SJSA1 (cell line): Measurements from ENCODE around the gene SLC38A5. TPM values are rescaled to one million over a fixed set of nuclear protein-coding genes. Genes with fewer than 3 reads are reported as not detected.
A peak's percentile ranks its signal among the peaks of the same experiment; 100 is the strongest.

Experiments used
- DNase-seq, 2 experiments: peaks; one replicate each; pipeline ENCODE4 v3.0.0-alpha.2; 2015 to 2020; ENCODE audit warnings: low spot score in 2 of 2, low read depth in 1 of 2
- H3K27ac ChIP-seq: fragments of 250-450 bp; sonication (Bioruptor Pico); 2 replicates; pipeline ENCODE4 v1.5.1; 2020; ENCODE audit warnings: mild to moderate bottlenecking, moderate library complexity
- H3K27me3 ChIP-seq: fragments of 250-450 bp; sonication (Bioruptor Pico); replicated peaks from 2 replicates; pipeline ENCODE4 v1.5.1; 2020; ENCODE audit warnings: mild to moderate bottlenecking, moderate library complexity
- H3K36me3 ChIP-seq: fragments of 250-450 bp; sonication (Bioruptor Pico); 2 replicates; pipeline ENCODE4 v1.5.1; 2020; ENCODE audit warnings: mild to moderate bottlenecking
- H3K4me1 ChIP-seq: fragments of 250-450 bp; sonication (Bioruptor Pico); replicated peaks from 2 replicates; pipeline ENCODE4 v1.6.1; 2021; ENCODE audit warnings: mild to moderate bottlenecking
- H3K4me3 ChIP-seq: fragments of 250-450 bp; sonication (Bioruptor Pico); 2 replicates; pipeline ENCODE4 v1.5.1; 2020; ENCODE audit warnings: mild to moderate bottlenecking
- H3K9me3 ChIP-seq: fragments of 250-450 bp; sonication (Bioruptor Pico); replicated peaks from 2 replicates; pipeline ENCODE4 v1.5.1; 2020; ENCODE audit warnings: mild to moderate bottlenecking
- total RNA-seq: library from RNA; depleted of rRNA; stranded (reverse); fragments of >200 nt; shearing (Covaris generic); gene quantifications from 2 replicates; pipeline ENCODE4 v1.2.3, GENCODE V29; 2014

SLC38A5 gene
- total RNA-seq, 1 experiment from 2014 or later: 0.16 TPM

DNA sequence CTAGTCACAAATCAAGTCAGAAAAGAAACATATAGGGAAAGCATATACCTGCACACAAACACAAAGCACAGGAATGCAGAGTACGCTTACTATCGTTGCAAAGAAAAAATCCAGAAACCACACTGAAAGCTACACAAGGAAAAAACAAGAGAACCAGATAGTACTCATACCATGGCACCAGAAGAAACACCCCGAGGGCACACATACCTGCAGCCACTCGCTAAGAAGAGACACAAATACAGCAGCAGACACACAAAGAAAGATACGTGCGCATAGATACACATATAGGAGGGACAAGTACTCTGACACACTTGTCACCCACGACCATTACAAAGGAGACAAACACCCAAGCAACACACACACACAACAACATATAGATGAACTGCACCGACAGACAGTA lies 1.4 kb upstream of the SLC38A5 start:
- no peaks in the 10 kb centered on the region for H3K27me3 ChIP-seq
- H3K9me3 ChIP-seq: no peaks in the 10 kb centered on the region
- no peak for DNase-seq
- H3K4me1 ChIP-seq: 0 out of 2 replicates have a peak, but pooled peaks cover 4% of the 10 kb centered on the region
- H3K27ac ChIP-seq: no peak overlapping the region
- H3K36me3 ChIP-seq: no peaks in the 10 kb centered on the region
- H3K4me3 ChIP-seq: no peak overlapping the region

- Histone ChIP-seq H3K36me3 (no peaks in the 10 kb centered on the region), H3K9me3 (no peaks in the 10 kb centered on the region), H3K27ac (no peak overlapping the region), H3K4me1 (0 out of 2 replicates have a peak, but pooled peaks cover 4% of the 10 kb centered on the region), H3K4me3 (no peak overlapping the region), H3K27me3 (no peaks in the 10 kb centered on the region)
- DNase-seq: no peak
These were observed 716 bp upstream of the SLC38A5 start for GRCh38 chrX:48470833-48471118.

GRCh38 chrX:48468693-48469691 lies 1.1 kb downstream of the SLC38A5 start:
- no peaks in the 10 kb centered on the region for H3K9me3 ChIP-seq
- H3K27ac ChIP-seq: no peak overlapping the region
- H3K36me3 ChIP-seq: no peaks in the 10 kb centered on the region
- H3K27me3 ChIP-seq: no peaks in the 10 kb centered on the region
- no peak for DNase-seq
- peaks cover 9% of the 10 kb centered on the region; the same call in 1 of the 2 replicates for H3K4me1 ChIP-seq
- H3K4me3 ChIP-seq: no peak overlapping the region

DNA sequence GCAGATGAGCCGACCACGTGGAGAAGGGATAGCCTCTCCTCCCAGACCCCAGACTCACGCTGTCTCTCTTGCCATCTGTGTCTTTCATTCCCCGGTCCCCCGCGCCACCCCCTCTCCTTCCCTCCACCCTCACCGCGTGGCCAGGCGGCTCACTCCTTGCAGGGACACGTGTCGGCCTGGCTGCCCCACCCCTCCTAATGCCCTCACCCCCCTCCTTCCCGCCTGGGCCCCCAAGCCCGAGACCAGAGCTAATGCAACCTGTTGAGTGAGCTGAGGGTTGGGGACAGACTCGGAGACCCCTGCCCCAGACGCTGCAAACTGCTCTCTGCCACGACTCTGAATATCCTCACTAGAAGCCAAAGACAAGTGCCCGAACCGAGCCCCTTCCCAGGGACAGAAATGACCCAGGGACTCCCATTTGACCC lies 1.8 kb downstream of the SLC38A5 start:
- no peak for DNase-seq
- no peaks in the 10 kb centered on the region for H3K36me3 ChIP-seq
- no peaks in the 10 kb centered on the region for H3K27me3 ChIP-seq
- H3K4me1 ChIP-seq: peaks cover 9% of the 10 kb centered on the region; the same call in 1 of the 2 replicates
- H3K9me3 ChIP-seq: no peaks in the 10 kb centered on the region
- no peak overlapping the region for H3K4me3 ChIP-seq
- no peak overlapping the region for H3K27ac ChIP-seq

GRCh38 chrX:48467281-48467761 lies 2.7 kb downstream of the SLC38A5 start:
- Histone ChIP-seq H3K27ac (no peak overlapping the region), H3K4me1 (peaks cover 9% of the 10 kb centered on the region; the same call in 1 of the 2 replicates), H3K9me3 (no peaks in the 10 kb centered on the region), H3K4me3 (no peak overlapping the region), H3K36me3 (no peaks in the 10 kb centered on the region), H3K27me3 (no peaks in the 10 kb centered on the region)
- DNase-seq: no peak

DNA sequence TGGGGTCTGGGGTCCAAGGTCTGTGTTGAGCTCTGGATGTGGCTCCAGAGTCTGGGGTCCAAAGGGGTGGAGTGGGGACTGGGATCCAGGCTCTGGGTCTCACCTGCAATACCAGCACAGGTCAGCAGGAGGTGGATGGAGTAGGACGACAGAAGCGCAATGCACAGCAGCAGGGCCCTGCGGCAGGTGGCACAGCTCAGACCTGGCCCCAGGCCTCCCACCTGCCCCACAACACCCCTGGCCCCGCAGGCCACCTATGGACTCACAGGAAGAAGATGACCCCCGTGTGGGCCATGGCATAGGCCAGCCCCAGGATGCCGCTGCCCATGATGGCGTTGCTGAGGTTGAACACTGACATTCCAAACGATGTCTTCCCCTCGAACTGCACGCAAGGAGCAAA lies 3.4 kb downstream of the SLC38A5 start:
- H3K4me3 ChIP-seq: no peak overlapping the region
- peaks cover 9% of the 10 kb centered on the region; the same call in 1 of the 2 replicates for H3K4me1 ChIP-seq
- H3K27ac ChIP-seq: no peak overlapping the region
- H3K9me3 ChIP-seq: no peaks in the 10 kb centered on the region
- H3K36me3 ChIP-seq: no peaks in the 10 kb centered on the region
- DNase-seq: no peak
- no peaks in the 10 kb centered on the region for H3K27me3 ChIP-seq

GRCh38 chrX:48465336-48465933 lies 4.6 kb downstream of the SLC38A5 start:
- peak in 1 of 2 experiments; percentile 21 for DNase-seq
- H3K4me3 ChIP-seq: no peak overlapping the region
- no peak overlapping the region for H3K27ac ChIP-seq
- peaks cover 9% of the 10 kb centered on the region; the same call in 1 of the 2 replicates for H3K4me1 ChIP-seq
- no peaks in the 10 kb centered on the region for H3K9me3 ChIP-seq
- H3K36me3 ChIP-seq: no peaks in the 10 kb centered on the region
- no peaks in the 10 kb centered on the region for H3K27me3 ChIP-seq

GRCh38 chrX:48461830-48462229 lies 8.2 kb downstream of the SLC38A5 start:
- no peak overlapping the region for H3K27ac ChIP-seq
- no peak overlapping the region for H3K4me3 ChIP-seq
- peaks cover 9% of the 10 kb centered on the region; the same call in 1 of the 2 replicates for H3K4me1 ChIP-seq
- no peaks in the 10 kb centered on the region for H3K9me3 ChIP-seq
- H3K27me3 ChIP-seq: no peaks in the 10 kb centered on the region
- DNase-seq: no peak
- H3K36me3 ChIP-seq: no peaks in the 10 kb centered on the region

DNA sequence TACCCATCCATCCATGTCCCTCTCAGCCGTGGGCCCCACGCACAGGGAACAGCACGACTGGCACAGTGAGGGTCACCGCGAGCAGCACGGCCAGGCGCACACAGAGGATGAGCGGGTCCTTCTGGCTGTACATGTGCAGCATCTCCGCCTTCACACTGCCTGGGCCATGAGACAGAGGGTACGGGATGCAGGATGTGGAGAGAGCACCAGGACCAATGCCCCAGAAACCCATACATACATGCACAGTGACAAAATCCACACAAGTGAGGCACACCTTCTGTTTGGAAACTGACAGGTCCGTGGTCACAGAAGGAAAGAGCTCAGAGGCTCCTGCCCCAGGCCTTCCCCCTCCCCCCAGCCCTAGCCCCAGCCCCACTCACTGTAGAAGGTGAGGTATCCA lies 9.5 kb downstream of the SLC38A5 start:
- H3K9me3 ChIP-seq: no peaks in the 10 kb centered on the region
- H3K4me3 ChIP-seq: no peak overlapping the region
- H3K27ac ChIP-seq: no peak overlapping the region
- DNase-seq: no peak
- H3K4me1 ChIP-seq: peaks cover 8% of the 10 kb centered on the region; the same call in 1 of the 2 replicates
- H3K27me3 ChIP-seq: no peaks in the 10 kb centered on the region
- no peaks in the 10 kb centered on the region for H3K36me3 ChIP-seq

GRCh38 chrX:48460031-48460430 lies 10.0 kb downstream of the SLC38A5 start:
- Histone ChIP-seq H3K27me3 (no peaks in the 10 kb centered on the region), H3K4me1 (peaks cover 2% of the 10 kb centered on the region; the same call in 1 of the 2 replicates), H3K9me3 (no peaks in the 10 kb centered on the region), H3K36me3 (no peaks in the 10 kb centered on the region), H3K27ac (no peak overlapping the region), H3K4me3 (no peak overlapping the region)
- no peak for DNase-seq

DNA sequence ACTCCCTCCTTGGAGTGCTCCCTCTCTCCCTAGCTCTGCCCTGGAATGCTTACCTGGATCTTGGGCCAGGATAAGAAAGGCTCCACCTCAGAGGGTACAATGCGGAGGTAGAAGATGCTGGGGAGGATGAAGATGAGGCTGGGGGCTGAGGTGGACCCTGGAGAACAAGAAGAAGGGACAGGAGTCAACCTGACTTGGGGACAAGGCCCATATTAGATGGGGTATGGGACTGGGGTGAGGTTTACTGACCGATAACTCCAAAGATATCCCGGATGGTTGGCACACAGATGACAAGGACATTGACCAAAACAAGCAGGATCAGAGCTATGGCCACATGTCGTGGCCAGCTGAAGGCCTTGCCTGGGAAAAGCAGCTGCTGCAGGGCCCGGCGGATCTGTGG lies 10.6 kb downstream of the SLC38A5 start:
- Histone ChIP-seq H3K4me1 (no peaks in the 10 kb centered on the region), H3K4me3 (no peak overlapping the region), H3K9me3 (no peaks in the 10 kb centered on the region), H3K27me3 (no peaks in the 10 kb centered on the region), H3K27ac (no peak overlapping the region), H3K36me3 (no peaks in the 10 kb centered on the region)
- no peak for DNase-seq

DNA sequence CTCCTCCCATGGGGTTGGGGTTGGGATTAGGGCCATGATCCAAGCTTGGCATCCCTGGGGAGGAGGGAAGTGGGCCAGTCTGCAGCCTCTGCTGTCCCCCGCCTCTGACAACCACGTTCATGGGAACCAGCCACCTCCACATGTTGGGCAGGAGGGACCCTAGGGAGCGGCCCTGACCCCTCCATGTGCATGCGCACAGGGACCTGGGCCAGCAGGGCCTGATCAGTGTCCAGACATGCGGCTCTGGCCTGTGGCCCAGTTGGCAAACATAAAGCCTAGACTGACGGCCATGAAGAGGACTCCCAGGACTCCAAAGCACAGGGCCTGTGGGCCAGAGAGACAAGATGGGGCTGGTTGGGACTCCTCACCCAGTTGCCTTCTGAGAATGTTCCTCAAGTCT lies 11.3 kb downstream of the SLC38A5 start:
- Histone ChIP-seq H3K4me1 (no peaks in the 10 kb centered on the region), H3K36me3 (no peaks in the 10 kb centered on the region), H3K27me3 (no peaks in the 10 kb centered on the region), H3K27ac (no peak overlapping the region), H3K9me3 (no peaks in the 10 kb centered on the region), H3K4me3 (no peak overlapping the region)
- DNase-seq: no peak

DNA sequence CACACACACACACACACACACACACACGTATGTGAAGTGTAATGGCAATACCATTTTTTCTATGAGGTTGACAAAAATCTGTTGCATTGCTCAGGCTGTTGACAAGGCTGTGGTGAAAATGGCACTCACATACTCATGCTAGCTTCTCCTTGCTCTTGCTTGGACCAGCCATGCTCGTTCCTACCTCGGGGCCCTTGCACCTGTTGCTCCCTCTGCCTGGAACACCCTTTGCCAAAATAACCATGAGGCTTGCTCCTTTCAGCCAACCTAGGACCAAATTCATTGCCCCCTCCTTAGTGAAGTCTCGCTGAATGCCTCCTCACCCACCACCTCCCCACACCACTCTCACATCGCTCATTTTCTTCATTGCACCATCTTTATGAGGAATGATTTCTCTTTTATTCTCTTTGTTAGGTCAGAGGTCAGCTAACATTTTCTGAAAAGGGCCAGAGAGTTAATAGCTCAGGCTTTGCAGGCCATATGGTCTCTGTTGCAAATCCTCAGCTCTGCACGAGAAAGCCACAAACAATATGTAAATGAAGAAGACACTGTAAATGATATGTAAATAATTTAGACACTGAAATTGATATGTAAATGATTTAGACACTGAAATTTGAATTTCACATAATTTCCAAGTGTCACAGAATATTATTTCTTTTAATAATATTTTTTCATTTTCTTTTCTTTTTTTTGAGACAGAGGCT lies 13.3 kb downstream of the SLC38A5 start:
- Histone ChIP-seq H3K4me1 (no peaks in the 10 kb centered on the region), H3K27me3 (no peaks in the 10 kb centered on the region), H3K4me3 (no peak overlapping the region), H3K27ac (no peak overlapping the region), H3K9me3 (no peaks in the 10 kb centered on the region), H3K36me3 (no peaks in the 10 kb centered on the region)
- no peak for DNase-seq
